OCI-LY1 (cell line): ENCODE measurements around the gene KRT39.

Experiments
- H2AFZ ChIP-seq: fragments of 200-600 bp; sonication (generic), shearing (Covaris generic); 2 replicates; pipeline ENCODE4 v1.6.0; 2014; ENCODE audit warnings: antibody characterized with exemption, mild to moderate bottlenecking, low read length
- H3F3A ChIP-seq: fragments of 200-600 bp; sonication (generic), shearing (Covaris generic); 2 replicates; pipeline ENCODE4 v1.6.0; 2014; ENCODE audit warnings: mild to moderate bottlenecking, antibody characterized with exemption, low read length, moderate library complexity; ENCODE audit not compliant: insufficient read depth
- H3K27ac ChIP-seq: fragments of 200-600 bp; sonication (generic); 2 replicates; pipeline ENCODE4 v1.5.1; 2014; ENCODE audit warnings: low read length, mixed run types, mild to moderate bottlenecking, low read depth; ENCODE audit not compliant: poor library complexity, severe bottlenecking
- H3K27me3 ChIP-seq: fragments of 200-600 bp; sonication (generic); 2 replicates; pipeline ENCODE4 v1.6.0; 2014; ENCODE audit warnings: antibody characterized with exemption, mild to moderate bottlenecking, low read length, moderate library complexity; ENCODE audit not compliant: insufficient read depth
- H3K36me3 ChIP-seq: fragments of 200-600 bp; sonication (generic); 2 replicates; pipeline ENCODE4 v1.6.1; 2014; ENCODE audit warnings: mild to moderate bottlenecking, antibody characterized with exemption, low read length, moderate library complexity, mixed read lengths; ENCODE audit not compliant: insufficient read depth
- H3K4me1 ChIP-seq: fragments of 200-600 bp; sonication (generic); 2 replicates; pipeline ENCODE4 v1.5.1; 2014; ENCODE audit warnings: mild to moderate bottlenecking, low read length, moderate library complexity; ENCODE audit not compliant: insufficient read depth, severe bottlenecking
- H3K4me2 ChIP-seq: fragments of 200-600 bp; sonication (generic), shearing (Covaris generic); 2 replicates; pipeline ENCODE4 v1.6.1; 2014; ENCODE audit warnings: low read length
- H3K4me3 ChIP-seq: fragments of 200-600 bp; sonication (generic); 2 replicates; pipeline ENCODE4 v1.5.1; 2014; ENCODE audit warnings: low read length, low read depth, mild to moderate bottlenecking, mixed read lengths; ENCODE audit not compliant: poor library complexity, severe bottlenecking
- H3K79me2 ChIP-seq: fragments of 200-600 bp; shearing (Covaris generic); 2 replicates; pipeline ENCODE4 v1.6.1; 2016; ENCODE audit warnings: mixed run types, low read length, mixed read lengths; ENCODE audit not compliant: insufficient read depth
- H3K9ac ChIP-seq: fragments of 200-600 bp; sonication (generic), shearing (Covaris generic); 2 replicates; pipeline ENCODE4 v1.6.1; 2014; ENCODE audit warnings: mild to moderate bottlenecking, low read length, mixed read lengths
- H3K9me2 ChIP-seq: fragments of 200-600 bp; sonication (generic), shearing (Covaris generic); 2 replicates; pipeline ENCODE4 v1.6.1; 2014; ENCODE audit warnings: low read depth, mild to moderate bottlenecking, low read length, mixed read lengths
- H3K9me3 ChIP-seq: fragments of 200-600 bp; shearing (Covaris generic); 2 replicates; pipeline ENCODE4 v1.6.1; 2014; ENCODE audit warnings: low read length, mixed read lengths
- H4K20me1 ChIP-seq: fragments of 200-600 bp; sonication (generic), shearing (Covaris generic); 2 replicates; pipeline ENCODE4 v1.6.0; 2016; ENCODE audit warnings: mild to moderate bottlenecking, low read length; ENCODE audit not compliant: insufficient read depth
- CTCF ChIP-seq: fragments of 200-600 bp; sonication (generic), shearing (Covaris generic); IDR thresholded peaks from 2 replicates; pipeline ENCODE4 v1.5.1; 2017; ENCODE audit warnings: mild to moderate bottlenecking, antibody characterized with exemption, low read length, moderate library complexity, mixed read lengths
- EZH2 ChIP-seq: fragments of 200-600 bp; sonication (generic), shearing (Covaris generic); IDR thresholded peaks from 2 replicates; pipeline ENCODE4 v1.8.0; 2017; ENCODE audit warnings: borderline replicate concordance, mixed run types, mild to moderate bottlenecking, antibody characterized with exemption, low read length, moderate library complexity, mixed read lengths

KRT39 gene

GRCh38 chr17:40967582-40967981 lies 834 bp upstream of the KRT39 start:
- H3K36me3 ChIP-seq, result no peaks in the 10 kb centered on the region
- no peak overlapping the region for H3K27ac ChIP-seq
- H3K79me2 ChIP-seq, result no peaks in the 10 kb centered on the region
- TF ChIP-seq CTCF, result no peak
- TF ChIP-seq EZH2, result no peak
- H3K4me3 ChIP-seq, result no peak overlapping the region
- no peaks in the 10 kb centered on the region for H3K27me3 ChIP-seq
- no peak overlapping the region for H3K9ac ChIP-seq
- no peaks in the 10 kb centered on the region for H3K4me1 ChIP-seq
- H3F3A ChIP-seq, result no peaks in the 10 kb centered on the region
- H3K4me2 ChIP-seq, result no peak overlapping the region
- no peak overlapping the region for H2AFZ ChIP-seq
- no peaks in the 10 kb centered on the region for H4K20me1 ChIP-seq
- no peaks in the 10 kb centered on the region for H3K9me2 ChIP-seq
- H3K9me3 ChIP-seq, result no peaks in the 10 kb centered on the region

- no peaks in the 10 kb centered on the region for H3K36me3 ChIP-seq
- no peak overlapping the region for H2AFZ ChIP-seq
- H3K4me1 ChIP-seq, result no peaks in the 10 kb centered on the region
- TF ChIP-seq EZH2, result no peak
- TF ChIP-seq CTCF, result peak; percentile 66
- no peaks in the 10 kb centered on the region for H3K9me3 ChIP-seq
- no peak overlapping the region for H3K9ac ChIP-seq
- no peak overlapping the region for H3K4me2 ChIP-seq
- H4K20me1 ChIP-seq, result no peaks in the 10 kb centered on the region
- H3F3A ChIP-seq, result no peaks in the 10 kb centered on the region
- no peaks in the 10 kb centered on the region for H3K9me2 ChIP-seq
- H3K4me3 ChIP-seq, result no peak overlapping the region
- H3K79me2 ChIP-seq, result no peaks in the 10 kb centered on the region
- H3K27me3 ChIP-seq, result no peaks in the 10 kb centered on the region
- H3K27ac ChIP-seq, result no peak overlapping the region
These were observed 2.9 kb downstream of the KRT39 start for GRCh38 chr17:40963838-40964237.

- Histone ChIP-seq H4K20me1 (no peaks in the 10 kb centered on the region), H3K27me3 (no peaks in the 10 kb centered on the region), H2AFZ (no peak overlapping the region), H3F3A (no peaks in the 10 kb centered on the region), H3K4me2 (no peak overlapping the region), H3K9ac (no peak overlapping the region), H3K4me1 (no peaks in the 10 kb centered on the region), H3K9me2 (no peaks in the 10 kb centered on the region), H3K9me3 (no peaks in the 10 kb centered on the region), H3K79me2 (no peaks in the 10 kb centered on the region), H3K27ac (no peak overlapping the region), H3K4me3 (no peak overlapping the region), H3K36me3 (no peaks in the 10 kb centered on the region)
- no peak for TF ChIP-seq EZH2
- TF ChIP-seq CTCF, result no peak
These were observed 4.6 kb downstream of the KRT39 start for GRCh38 chr17:40962059-40962561.
